Right lobe of liver (tissue), 6 donors: ENCODE data around the gene DCTN3. TPM values are rescaled to one million over a fixed set of nuclear protein-coding genes. Genes with fewer than 3 reads are reported as not detected.
"Not testable (repeated sequence)": the region's sequence is repeated elsewhere in the genome, so short reads cannot be mapped to it uniquely, and the experiment has no call there.

Source experiments
- ATAC-seq, 4 donors: fragments of 200-7000 bp; cut with Tn5 transposase; one replicate each; pipeline ENCODE4 v1.9.1; 2020; ENCODE audit warnings: mild to moderate bottlenecking in 4 of 4, moderate library complexity in 4 of 4
- DNase-seq, 3 donors: peaks; one replicate each; pipeline ENCODE4 v3.0.0-alpha.2; 2020
- H3K27ac ChIP-seq, 3 donors: fragments of 200-600 bp; one replicate each; pipeline ENCODE4 v1.8.0; 2022
- H3K27me3 ChIP-seq, 2 donors: fragments of 200-600 bp; one replicate each; pipeline ENCODE4 v1.8.0; 2022
- H3K36me3 ChIP-seq, 4 donors: fragments of 200-600 bp; sonication (generic) in 1 of 4; one replicate each; pipeline versions ENCODE4 v1.5.1 to v1.8.0; 2017 to 2022; ENCODE audit warnings: control low read depth in 1 of 4
- H3K4me1 ChIP-seq, 4 donors: fragments of 200-600 bp; sonication (generic) in 1 of 4; one replicate each; pipeline versions ENCODE4 v1.5.1 to v1.8.0; 2017 to 2022; ENCODE audit warnings: control low read depth in 1 of 4
- H3K4me3 ChIP-seq, 3 donors: fragments of 200-600 bp; one replicate each; pipeline ENCODE4 v1.8.0; 2022
- H3K9me3 ChIP-seq, 4 donors: fragments of 200-600 bp; sonication (generic) in 1 of 4; one replicate each; pipeline versions ENCODE4 v1.5.1 to v1.8.0; 2017 to 2022; ENCODE audit warnings: control low read depth in 1 of 4
- POLR2A ChIP-seq: fragments of 450-650 bp; IDR thresholded peaks from one replicate; pipeline ENCODE4 v1.6.1; 2017; ENCODE audit warnings: antibody characterized with exemption, mild to moderate bottlenecking
- WGBS: methylation state at CpG from one replicate; pipeline ENCODE4 v1.1.6; 2018; ENCODE audit warnings: low coverage, low lambda C conversion rate; ENCODE audit not compliant: insufficient coverage; ENCODE audit errors: missing lambda C conversion rate; 5-methylcytosine and 5-hydroxymethylcytosine counted together
- intact Hi-C, 2 donors: fragments of 100-400 bp; cut with DNase I; formaldehyde crosslinking; loops; one replicate each; pipeline versions ENCODE4 v1.11.2 to v1.14.1; 2022
- total RNA-seq, 6 experiments: library from RNA; depleted of rRNA in 2 of 6; stranded (reverse); fragments of >200 nt in 2 of 6; fragmentation: NEBNext Ultra II Directional in 3 of 6; extraction: Animal tissue kit (Norgen Biotek cat#: 25700) in 3 of 6; gene quantifications; one replicate each; pipeline versions ENCODE4 v1.1.0 to v1.2.4, GENCODE V29; 2016 to 2023
- TF ChIP-seq, protein P1 (sequence below), 4 donors: fragments of 200-600 bp in 3 of 4; fragments of 450-650 bp in 1 of 4; IDR thresholded peaks; one replicate each; pipeline versions ENCODE4 v1.5.1 to v1.8.0; 2016 to 2022; ENCODE audit warnings: antibody characterized with exemption in 4 of 4, mild to moderate bottlenecking in 2 of 4
- donor health status: DM: no; HTN: yes; CAD: no.
- donor health status: DM: no; HTN: no; CAD: no.
- donor health status: DM: no; HTN: no; CAD: no.
- donor health status: DM: no; HTN: yes; CAD: no.
- donor health status: DM: no; HTN: yes; CAD: no.

DCTN3 gene
- total RNA-seq, 6 experiments from 2014 or later, result 26.4 to 36.8 (median 32.7) TPM

DNA sequence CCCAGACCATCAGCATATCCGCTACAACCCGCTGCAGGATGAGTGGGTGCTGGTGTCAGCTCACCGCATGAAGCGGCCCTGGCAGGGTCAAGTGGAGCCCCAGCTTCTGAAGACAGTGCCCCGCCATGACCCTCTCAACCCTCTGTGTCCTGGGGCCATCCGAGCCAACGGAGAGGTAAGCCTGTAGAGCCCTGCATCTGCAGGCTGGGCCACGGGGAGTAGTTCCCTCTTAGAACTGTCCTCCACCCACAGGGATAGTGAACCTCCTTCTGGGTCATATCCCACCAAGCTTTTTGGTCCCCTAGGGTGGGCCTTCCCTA, 26.7 kb upstream of the DCTN3 start:
- H3K4me3 ChIP-seq, result peak overlapping the region; percentile 64 to 95 (median 74)
- WGBS, result 0% methylated on average over 3 of the region's 8 CpGs
- no peaks in the 10 kb centered on the region for H3K9me3 ChIP-seq
- no peak for DNase-seq
- peaks cover 0 to 59% (median 23%) of the 10 kb centered on the region in 4 donors for H3K4me1 ChIP-seq
- TF ChIP-seq, protein P1, sequence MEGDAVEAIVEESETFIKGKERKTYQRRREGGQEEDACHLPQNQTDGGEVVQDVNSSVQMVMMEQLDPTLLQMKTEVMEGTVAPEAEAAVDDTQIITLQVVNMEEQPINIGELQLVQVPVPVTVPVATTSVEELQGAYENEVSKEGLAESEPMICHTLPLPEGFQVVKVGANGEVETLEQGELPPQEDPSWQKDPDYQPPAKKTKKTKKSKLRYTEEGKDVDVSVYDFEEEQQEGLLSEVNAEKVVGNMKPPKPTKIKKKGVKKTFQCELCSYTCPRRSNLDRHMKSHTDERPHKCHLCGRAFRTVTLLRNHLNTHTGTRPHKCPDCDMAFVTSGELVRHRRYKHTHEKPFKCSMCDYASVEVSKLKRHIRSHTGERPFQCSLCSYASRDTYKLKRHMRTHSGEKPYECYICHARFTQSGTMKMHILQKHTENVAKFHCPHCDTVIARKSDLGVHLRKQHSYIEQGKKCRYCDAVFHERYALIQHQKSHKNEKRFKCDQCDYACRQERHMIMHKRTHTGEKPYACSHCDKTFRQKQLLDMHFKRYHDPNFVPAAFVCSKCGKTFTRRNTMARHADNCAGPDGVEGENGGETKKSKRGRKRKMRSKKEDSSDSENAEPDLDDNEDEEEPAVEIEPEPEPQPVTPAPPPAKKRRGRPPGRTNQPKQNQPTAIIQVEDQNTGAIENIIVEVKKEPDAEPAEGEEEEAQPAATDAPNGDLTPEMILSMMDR (IDR thresholded peaks at IDR 0.05), result no peak
- TF ChIP-seq POLR2A, result no peak
- no peaks in the 10 kb centered on the region for H3K27me3 ChIP-seq
- H3K27ac ChIP-seq, result peak overlapping the region; percentile 70 to 87 (median 83)
- H3K36me3 ChIP-seq, result peaks cover 0 to 17% (median 9%) of the 10 kb centered on the region in 4 donors
- intact Hi-C loops, result no loop called here
- ATAC-seq, result no peak

DNA sequence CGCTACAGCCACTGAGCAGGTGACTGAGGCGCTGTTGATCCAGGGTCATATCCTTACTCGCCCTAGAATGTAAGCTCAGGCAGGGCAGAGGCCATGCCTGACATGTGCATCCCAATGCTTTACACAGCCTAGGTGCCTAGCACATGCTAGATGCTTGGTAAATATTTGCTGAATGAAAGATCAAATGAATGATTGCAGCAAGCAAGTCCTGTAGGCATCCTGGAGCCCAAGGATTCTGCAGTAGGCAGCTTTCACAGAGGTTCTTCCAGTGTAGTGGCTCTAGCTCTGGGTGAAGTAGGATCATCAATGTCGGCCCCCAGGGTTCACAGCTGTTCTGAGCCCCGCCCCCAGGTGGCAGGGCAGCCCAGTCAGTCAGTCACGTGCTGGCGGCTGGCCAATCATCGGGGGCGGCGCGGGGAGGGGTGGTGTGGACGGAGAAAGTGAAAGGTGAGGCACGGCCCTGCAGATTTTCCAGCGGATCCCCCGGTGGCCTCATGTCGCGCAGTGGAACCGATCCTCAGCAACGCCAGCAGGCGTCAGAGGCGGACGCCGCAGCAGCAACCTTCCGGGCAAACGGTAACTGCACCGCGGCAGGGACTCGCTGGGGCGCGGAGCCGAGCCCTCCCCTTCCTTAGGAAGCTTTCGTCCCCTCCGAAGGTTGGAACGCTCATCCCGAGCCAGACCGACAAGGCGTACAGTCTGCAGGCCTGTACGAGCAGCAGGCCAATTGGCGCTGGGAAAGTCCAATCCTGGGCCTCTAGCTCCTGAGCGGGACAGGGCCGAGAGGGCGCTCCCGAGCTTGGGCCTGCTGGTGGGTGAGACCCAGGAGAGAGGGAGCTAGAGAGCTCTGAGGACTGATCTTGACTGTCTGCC, 26.2 kb upstream of the DCTN3 start, which contains the start of gene GALT:
Gene GALT, plus strand, starts transcription at position 465 of the 873 bp plus-strand sequence. Its CDS starts 30 bp downstream, at position 495.
- intact Hi-C loops, result no loop called here

DNA sequence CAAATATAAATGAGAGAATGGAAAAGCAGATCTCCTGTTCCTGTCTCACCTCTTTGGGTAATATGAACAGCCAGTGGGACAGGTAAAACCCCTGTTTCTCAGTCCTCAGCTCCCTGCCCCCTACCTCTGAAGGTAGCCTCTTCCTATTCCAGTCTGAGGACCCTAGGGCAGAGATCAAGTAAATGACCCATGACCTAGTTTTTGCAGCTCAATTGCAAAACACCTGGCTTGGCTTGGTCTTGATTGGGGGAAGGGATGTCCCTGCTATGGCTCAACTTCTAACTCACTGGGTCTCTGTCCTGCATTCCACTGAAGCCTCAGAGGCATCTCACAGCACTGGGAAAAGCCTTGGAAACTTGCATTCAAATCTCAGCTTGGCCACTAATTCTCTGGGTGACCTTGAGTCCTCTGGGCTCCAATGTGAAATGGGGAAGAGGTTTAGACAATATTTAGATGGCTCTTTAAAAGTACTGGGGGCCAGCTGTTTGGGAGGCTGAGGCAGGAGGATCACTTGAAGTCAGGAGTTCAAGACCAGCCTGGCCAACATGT, 24.5 kb upstream of the DCTN3 start:
- Histone ChIP-seq H3K27ac (peak overlapping the region; percentile 51 to 87 (median 83)), H3K4me1 (peaks cover 0 to 60% (median 21%) of the 10 kb centered on the region in 4 donors), H3K4me3 (no peak overlapping the region), H3K36me3 (peaks cover 0 to 17% (median 8%) of the 10 kb centered on the region in 4 donors), H3K27me3 (no peaks in the 10 kb centered on the region), H3K9me3 (no peaks in the 10 kb centered on the region)
- TF ChIP-seq, protein P1 (IDR thresholded peaks at IDR 0.05), result no peak
- TF ChIP-seq POLR2A, result peak; percentile 22
- intact Hi-C loops, result no loop called here
- DNase-seq, result peak in 1 of 3 donors; percentile 84
- peak; percentile 45 to 69 (median 56) for ATAC-seq

More for the DNA sequence above, 26.2 kb upstream of the DCTN3 start, which contains the start of gene GALT:
- peak; percentile 73 for TF ChIP-seq POLR2A
- TF ChIP-seq, protein P1 (IDR thresholded peaks at IDR 0.05), result peak; percentile 19 to 31 (median 22)
- peaks cover 0 to 63% (median 24%) of the 10 kb centered on the region in 4 donors for H3K4me1 ChIP-seq
- H3K9me3 ChIP-seq, result no peaks in the 10 kb centered on the region
- no peaks in the 10 kb centered on the region for H3K27me3 ChIP-seq
- DNase-seq (peak; percentile 95 to 98 (median 97)), ATAC-seq (peak; percentile 65 to 78 (median 72))
- H3K4me3 ChIP-seq, result peak within 1 kb of the TSS; percentile 64 to 95 (median 74)
- H3K36me3 ChIP-seq, result peaks cover 0 to 17% (median 9%) of the 10 kb centered on the region in 4 donors
- 15% methylated on average over 7 of the region's 43 CpGs for WGBS
- peak within 1 kb of the TSS; percentile 70 to 87 (median 83) for H3K27ac ChIP-seq

DNA sequence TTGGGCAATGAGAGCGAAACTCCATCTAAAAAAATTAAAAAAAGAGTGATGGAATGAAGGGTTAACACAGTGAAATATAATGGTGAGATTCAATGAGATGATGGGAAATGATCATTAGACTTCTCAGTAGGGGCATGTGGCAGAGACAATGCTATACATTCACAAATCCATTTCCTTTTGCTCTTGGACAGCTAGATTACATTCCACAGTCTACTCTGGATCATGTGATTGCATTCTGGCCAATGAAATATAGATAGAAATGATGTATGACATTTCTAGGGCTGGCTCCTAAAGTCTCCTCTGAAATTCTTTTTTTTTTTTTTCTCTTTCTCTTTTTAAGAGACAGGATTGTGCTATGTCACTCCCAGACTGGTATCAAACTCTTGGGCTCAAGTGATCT, 22.4 kb upstream of the DCTN3 start:
- Histone ChIP-seq H3K4me1 (peaks cover 0 to 39% (median 16%) of the 10 kb centered on the region in 4 donors), H3K4me3 (no peak overlapping the region), H3K36me3 (no peaks in the 10 kb centered on the region), H3K9me3 (no peaks in the 10 kb centered on the region), H3K27me3 (no peaks in the 10 kb centered on the region), H3K27ac (no peak overlapping the region)
- no peak for DNase-seq
- intact Hi-C loops, result no loop called here
- 100% methylated on average over 1 of the region's 1 CpG for WGBS
- ATAC-seq, result no peak
- TF ChIP-seq POLR2A, result no peak
- TF ChIP-seq, protein P1 (IDR thresholded peaks at IDR 0.05), result no peak

DNA sequence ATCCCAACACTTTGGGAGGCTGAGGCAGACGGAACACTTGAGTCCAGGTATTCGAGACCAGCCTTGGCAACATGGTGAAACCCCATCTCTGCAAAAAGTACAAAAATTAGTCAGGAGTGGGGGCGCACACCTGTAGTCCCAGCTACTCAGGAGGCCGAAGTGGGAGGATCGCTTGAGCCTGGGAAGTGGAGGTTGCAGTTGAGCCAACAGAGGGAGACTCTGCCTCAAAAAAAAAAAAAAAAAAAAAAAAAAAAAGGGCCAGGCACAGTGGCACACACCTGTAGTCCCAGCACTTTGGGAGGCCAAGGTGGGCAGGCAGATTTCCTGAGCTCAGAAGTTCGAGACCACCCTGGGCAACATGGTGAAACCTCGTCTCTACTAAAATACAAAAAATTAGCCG, 19.0 kb upstream of the DCTN3 start:
- intact Hi-C loops, H3K27ac ChIP-seq, DNase-seq, H3K27me3 ChIP-seq, ATAC-seq, H3K36me3 ChIP-seq, H3K4me3 ChIP-seq, H3K9me3 ChIP-seq: not testable (repeated sequence)
- WGBS, result 68% methylated on average over 3 of the region's 8 CpGs
- peaks cover 0 to 33% (median 15%) of the 10 kb centered on the region in 4 donors for H3K4me1 ChIP-seq
